ENCODE data around the gene CSNK1E. TPM values are rescaled to one million over a fixed set of nuclear protein-coding genes. Genes with fewer than 3 reads are reported as not detected.

CSNK1E gene
- total and polyA plus RNA-seq, 2 experiments from 2014 or later, result 85.8 to 123 TPM

DNA sequence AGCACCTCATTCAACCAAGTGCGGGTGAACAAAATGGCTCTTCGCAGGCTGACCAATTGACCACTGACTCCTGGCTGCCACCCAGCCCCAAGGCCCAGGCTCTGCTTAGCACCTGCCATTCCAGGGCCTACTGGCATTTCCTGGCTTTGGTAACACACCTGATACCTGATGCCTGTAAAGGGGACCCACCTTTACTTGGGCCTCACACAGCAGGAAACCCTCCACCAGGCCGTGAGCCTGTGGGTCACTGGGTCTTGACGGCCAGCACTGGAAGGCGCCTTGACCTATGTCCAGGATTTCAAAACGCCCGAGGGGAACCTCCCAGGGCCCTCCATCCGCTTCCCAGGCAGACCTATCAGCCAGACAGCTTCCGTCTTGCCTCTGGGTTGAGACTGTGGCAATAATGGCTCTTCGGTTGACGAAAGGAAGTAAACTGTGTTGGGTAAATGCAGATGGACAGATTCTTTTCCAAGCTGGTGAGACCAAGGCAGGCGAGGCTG is 27.6 kb downstream of the CSNK1E start:
- Histone ChIP-seq H4K20me1 (ENCODE audit: insufficient read depth, poor library complexity, severe bottlenecking) (no peaks in the 10 kb centered on the region), H3K79me2 (no peaks in the 10 kb centered on the region), H3K4me3 (no peak overlapping the region), H3K4me2 (no peak overlapping the region), H2AFZ (no peak overlapping the region), H3K4me1 (ENCODE audit: insufficient read depth) (peaks cover 31% of the 10 kb centered on the region), H3K36me3 (replicated peaks; ENCODE audit: insufficient read depth, low read depth) (no peaks in the 10 kb centered on the region), H3K27me3 (no peaks in the 10 kb centered on the region), H3K9me2 (replicated peaks; ENCODE audit: insufficient read depth) (no peaks in the 10 kb centered on the region), H3K9me3 (ENCODE audit: low read depth) (no peaks in the 10 kb centered on the region), H3K27ac (peak overlapping the region; percentile 92)
- TF ChIP-seq EZH2phosphoT487 (IDR thresholded peaks at IDR 0.05; ENCODE audit: low read depth, severe bottlenecking, unreplicated experiment) (no peak), EZH2 (IDR thresholded peaks at IDR 0.05; ENCODE audit: borderline replicate concordance) (no peak)
- TF ChIP-seq, protein P1, sequence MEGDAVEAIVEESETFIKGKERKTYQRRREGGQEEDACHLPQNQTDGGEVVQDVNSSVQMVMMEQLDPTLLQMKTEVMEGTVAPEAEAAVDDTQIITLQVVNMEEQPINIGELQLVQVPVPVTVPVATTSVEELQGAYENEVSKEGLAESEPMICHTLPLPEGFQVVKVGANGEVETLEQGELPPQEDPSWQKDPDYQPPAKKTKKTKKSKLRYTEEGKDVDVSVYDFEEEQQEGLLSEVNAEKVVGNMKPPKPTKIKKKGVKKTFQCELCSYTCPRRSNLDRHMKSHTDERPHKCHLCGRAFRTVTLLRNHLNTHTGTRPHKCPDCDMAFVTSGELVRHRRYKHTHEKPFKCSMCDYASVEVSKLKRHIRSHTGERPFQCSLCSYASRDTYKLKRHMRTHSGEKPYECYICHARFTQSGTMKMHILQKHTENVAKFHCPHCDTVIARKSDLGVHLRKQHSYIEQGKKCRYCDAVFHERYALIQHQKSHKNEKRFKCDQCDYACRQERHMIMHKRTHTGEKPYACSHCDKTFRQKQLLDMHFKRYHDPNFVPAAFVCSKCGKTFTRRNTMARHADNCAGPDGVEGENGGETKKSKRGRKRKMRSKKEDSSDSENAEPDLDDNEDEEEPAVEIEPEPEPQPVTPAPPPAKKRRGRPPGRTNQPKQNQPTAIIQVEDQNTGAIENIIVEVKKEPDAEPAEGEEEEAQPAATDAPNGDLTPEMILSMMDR (IDR thresholded peaks at IDR 0.05; ENCODE audit: poor library complexity), result no peak
- no peak for DNase-seq (ENCODE audit: low spot score)
- WGBS (ENCODE audit: low lambda C conversion rate, missing lambda C conversion rate), result 79% methylated on average over 12 of the region's 12 CpGs

GRCh38 chr22:38286915-38287669 is 30.1 kb downstream of the CSNK1E start:
- Histone ChIP-seq H3K27ac (no peak overlapping the region), H2AFZ (no peak overlapping the region)
- 60% methylated on average over 11 of the region's 11 CpGs for WGBS (ENCODE audit: low lambda C conversion rate, missing lambda C conversion rate)

GRCh38 chr22:38285018-38285417 is 32.2 kb downstream of the CSNK1E start:
- no peak for TF ChIP-seq EZH2 (IDR thresholded peaks at IDR 0.05; ENCODE audit: borderline replicate concordance)
- TF ChIP-seq, protein P1 (IDR thresholded peaks at IDR 0.05; ENCODE audit: poor library complexity), result no peak
- no peak for TF ChIP-seq EZH2phosphoT487 (IDR thresholded peaks at IDR 0.05; ENCODE audit: low read depth, severe bottlenecking, unreplicated experiment)
- no peak overlapping the region for H3K4me2 ChIP-seq
- H3K27me3 ChIP-seq, result no peaks in the 10 kb centered on the region
- no peaks in the 10 kb centered on the region for H4K20me1 ChIP-seq (ENCODE audit: insufficient read depth, poor library complexity, severe bottlenecking)
- no peak overlapping the region for H2AFZ ChIP-seq
- no peaks in the 10 kb centered on the region for H3K9me3 ChIP-seq (ENCODE audit: low read depth)
- H3K27ac ChIP-seq, result peak overlapping the region; percentile 93
- H3K79me2 ChIP-seq, result no peaks in the 10 kb centered on the region
- H3K9me2 ChIP-seq (replicated peaks; ENCODE audit: insufficient read depth), result no peaks in the 10 kb centered on the region
- WGBS (ENCODE audit: low lambda C conversion rate, missing lambda C conversion rate), result 71% methylated on average over 7 of the region's 8 CpGs
- no peaks in the 10 kb centered on the region for H3K36me3 ChIP-seq (replicated peaks; ENCODE audit: insufficient read depth, low read depth)
- no peak for DNase-seq (ENCODE audit: low spot score)
- H3K4me3 ChIP-seq, result no peak overlapping the region
- H3K4me1 ChIP-seq (ENCODE audit: insufficient read depth), result peaks cover 32% of the 10 kb centered on the region

More at GRCh38 chr22:38286915-38287669, 30.1 kb downstream of the CSNK1E start:
- H3K9me2 ChIP-seq (replicated peaks; ENCODE audit: insufficient read depth), result no peaks in the 10 kb centered on the region
- H3K36me3 ChIP-seq (replicated peaks; ENCODE audit: insufficient read depth, low read depth), result no peaks in the 10 kb centered on the region
- H4K20me1 ChIP-seq (ENCODE audit: insufficient read depth, poor library complexity, severe bottlenecking), result no peaks in the 10 kb centered on the region
- no peaks in the 10 kb centered on the region for H3K79me2 ChIP-seq
- TF ChIP-seq, protein P1 (IDR thresholded peaks at IDR 0.05; ENCODE audit: poor library complexity), result no peak
- TF ChIP-seq EZH2phosphoT487 (IDR thresholded peaks at IDR 0.05; ENCODE audit: low read depth, severe bottlenecking, unreplicated experiment) (no peak), EZH2 (IDR thresholded peaks at IDR 0.05; ENCODE audit: borderline replicate concordance) (no peak)
- no peak overlapping the region for H3K4me2 ChIP-seq
- no peak for DNase-seq (ENCODE audit: low spot score)
- H3K27me3 ChIP-seq, result no peaks in the 10 kb centered on the region
- no peaks in the 10 kb centered on the region for H3K9me3 ChIP-seq (ENCODE audit: low read depth)
- H3K4me3 ChIP-seq, result no peak overlapping the region
- peaks cover 42% of the 10 kb centered on the region for H3K4me1 ChIP-seq (ENCODE audit: insufficient read depth)
